GM18858 (cell line): ENCODE data around the gene CFAP92.

Experiments
- ATAC-seq: cut with Tn5 transposase; IDR thresholded peaks from one replicate; pipeline ENCODE4 v1.9.1; 2021; ENCODE audit not compliant: unreplicated experiment

The CFAP92 gene, protein sequence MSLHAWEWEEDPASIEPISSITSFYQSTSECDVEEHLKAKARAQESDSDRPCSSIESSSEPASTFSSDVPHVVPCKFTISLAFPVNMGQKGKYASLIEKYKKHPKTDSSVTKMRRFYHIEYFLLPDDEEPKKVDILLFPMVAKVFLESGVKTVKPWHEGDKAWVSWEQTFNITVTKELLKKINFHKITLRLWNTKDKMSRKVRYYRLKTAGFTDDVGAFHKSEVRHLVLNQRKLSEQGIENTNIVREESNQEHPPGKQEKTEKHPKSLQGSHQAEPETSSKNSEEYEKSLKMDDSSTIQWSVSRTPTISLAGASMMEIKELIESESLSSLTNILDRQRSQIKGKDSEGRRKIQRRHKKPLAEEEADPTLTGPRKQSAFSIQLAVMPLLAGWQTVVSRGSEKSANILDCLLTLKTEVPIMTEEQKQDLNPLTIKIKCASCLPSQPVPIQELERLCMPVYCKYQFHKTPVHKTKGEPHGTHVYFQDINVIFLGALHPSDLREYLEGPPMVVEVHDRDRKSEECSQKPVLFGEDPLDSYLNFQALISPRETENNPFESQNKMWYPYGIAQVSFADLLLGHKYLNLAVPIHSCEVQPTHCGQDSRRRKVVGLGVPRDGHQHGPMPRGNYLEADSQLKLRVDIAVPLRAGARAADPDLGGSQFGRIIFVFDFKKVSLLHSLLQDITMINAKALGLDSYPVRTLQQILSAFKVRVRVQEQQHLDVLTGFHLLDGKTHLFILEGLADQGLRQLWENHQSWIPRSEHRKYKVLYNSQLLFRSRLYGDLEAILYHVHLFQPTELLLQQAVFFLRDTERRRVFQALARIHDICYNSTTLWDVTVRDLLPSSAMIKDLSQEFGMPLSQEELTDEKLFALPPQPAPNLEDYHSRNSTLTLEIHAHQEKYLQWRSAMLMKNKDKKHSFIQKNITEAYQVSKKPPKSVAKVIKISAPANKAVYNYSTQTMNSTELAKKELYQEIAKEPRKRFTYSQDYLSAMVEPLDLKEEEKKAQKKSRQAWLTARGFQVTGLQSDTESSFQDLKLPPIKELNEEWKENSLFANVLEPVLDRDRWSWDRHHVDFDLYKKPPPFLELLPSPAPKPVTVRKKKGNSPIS

DNA sequence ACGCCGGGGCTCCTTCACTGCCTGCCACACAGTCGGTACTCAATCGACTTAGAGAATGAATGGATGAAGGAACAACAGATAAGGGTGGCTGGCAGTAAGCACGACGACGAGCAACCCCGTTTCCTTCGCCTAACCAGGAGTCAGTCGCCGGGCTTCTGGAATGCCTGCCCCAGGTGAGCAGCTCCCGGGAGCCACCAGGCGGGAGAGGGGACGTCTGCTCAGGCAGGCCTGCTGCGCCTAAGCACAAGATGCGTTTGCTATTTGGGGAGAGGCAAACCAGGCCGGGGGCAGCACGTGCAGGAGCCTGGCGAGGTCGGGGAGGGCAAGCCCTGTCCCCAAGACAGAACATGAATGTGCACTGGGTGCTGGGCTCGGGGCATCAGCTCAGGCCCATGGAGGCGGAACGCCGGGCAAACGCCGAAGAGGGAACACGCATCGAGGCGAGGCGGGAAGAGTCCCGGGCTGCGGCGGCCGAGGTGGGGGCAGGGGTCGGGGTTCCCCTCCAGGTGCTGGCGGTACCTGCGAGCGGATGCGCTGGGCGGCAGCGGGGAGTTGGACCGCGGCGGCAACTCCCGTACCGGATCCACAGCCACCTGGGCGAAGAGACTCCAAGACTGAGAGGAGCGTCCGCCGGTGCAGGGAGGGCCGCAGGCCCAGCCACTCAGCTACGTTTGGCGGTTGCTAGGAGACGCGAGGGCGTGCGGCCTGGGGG, at the start of gene CFAP92:
Gene CFAP92, minus strand, starts transcription at position 616 of the 712 bp plus-strand sequence. CDS start 772 bp downstream, outside the sequence.
- peak; percentile 51 for ATAC-seq

DNA sequence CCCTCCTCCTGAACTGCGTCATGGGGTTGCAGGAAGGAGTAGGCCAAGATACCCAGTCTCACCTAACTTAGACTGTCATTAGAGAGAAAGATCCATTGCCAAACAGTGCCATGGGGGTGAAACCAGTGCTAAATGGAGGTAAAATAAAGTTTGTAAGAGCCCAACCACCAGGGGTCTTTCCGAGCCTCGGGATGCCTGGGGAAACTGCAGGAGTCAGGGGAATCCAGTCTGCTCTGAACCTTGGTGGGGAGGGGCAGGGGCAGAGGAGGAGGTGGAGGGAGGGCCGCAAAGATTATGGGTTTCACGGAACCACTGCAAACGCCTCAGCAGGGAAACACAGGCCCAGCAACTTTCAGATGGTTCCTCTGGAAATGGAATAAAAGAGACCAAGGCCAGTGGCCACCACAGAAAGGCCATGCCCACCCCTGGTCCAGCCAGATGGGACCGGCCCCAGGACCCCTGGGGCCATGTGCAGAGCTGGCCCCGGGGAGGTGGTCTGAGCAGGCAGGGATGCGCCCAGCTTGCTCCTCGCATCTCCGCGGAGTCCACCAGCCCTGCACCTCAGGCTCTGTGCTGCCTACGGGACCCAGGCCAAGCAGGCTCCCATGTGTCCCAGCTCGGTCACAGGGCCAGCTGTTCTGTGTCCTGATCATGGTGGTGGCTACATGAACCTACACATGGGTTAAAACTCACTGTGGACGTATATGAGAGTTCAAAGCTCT, 46.9 kb upstream of the CFAP92 start:
- ATAC-seq, result no peak

DNA sequence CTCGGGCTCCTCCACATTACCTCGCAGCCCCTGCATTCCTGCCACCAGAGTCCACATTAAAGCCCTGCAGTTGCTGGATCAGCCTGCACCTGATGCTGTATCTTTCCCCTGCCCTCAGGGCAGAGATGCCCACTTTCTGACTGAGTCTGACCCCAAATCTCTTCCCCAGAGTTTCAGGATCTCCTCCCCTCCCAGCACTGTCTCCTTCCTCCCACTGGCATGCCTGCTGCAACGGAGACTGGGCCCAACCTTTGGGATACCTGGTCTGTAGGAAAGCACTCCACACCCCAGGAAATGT, 46.1 kb upstream of the CFAP92 start:
- no peak for ATAC-seq

DNA sequence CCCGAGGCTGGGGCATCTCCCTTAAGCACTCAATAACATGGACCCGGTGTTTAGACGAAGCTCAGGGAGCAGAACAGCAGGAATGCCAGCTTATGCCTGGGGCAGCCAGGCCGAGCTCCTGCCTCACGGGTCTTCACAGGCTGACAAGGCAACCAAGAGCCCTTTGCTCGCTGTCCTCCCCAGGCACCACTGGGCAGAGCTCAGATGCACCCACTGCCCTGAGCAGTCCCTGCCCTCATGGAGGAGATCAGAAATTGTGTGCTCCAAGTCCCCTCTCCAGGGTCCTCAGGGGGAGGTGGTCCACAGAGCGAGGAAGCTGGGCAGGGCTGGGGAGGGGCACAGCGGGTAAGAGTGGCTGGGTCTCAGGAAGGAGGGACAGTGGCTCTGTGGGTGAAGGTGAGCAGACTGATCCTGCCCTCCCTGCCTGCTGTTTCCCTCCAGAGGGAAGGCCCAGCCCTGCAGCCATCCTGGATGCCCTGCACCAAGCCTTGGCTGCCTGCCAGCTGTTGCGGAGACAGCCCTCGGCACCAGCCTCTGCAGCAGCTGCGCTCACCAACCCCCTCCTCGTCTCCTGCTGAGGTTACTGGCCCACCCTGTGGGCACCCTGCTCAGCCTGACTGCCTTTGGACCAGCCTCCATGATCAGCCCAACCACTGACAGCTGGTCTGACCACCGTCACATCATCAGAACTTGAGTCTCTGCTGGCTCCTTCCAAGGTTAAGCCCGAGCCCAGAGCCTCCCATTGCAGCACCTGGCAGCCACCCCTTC, 45.6 kb upstream of the CFAP92 start:
- no peak for ATAC-seq

- ATAC-seq, result no peak
Measured at GRCh38 chr3:129038121-129038855, 44.4 kb upstream of the CFAP92 start.

GRCh38 chr3:129037093-129037419, 43.2 kb upstream of the CFAP92 start:
- no peak for ATAC-seq

DNA sequence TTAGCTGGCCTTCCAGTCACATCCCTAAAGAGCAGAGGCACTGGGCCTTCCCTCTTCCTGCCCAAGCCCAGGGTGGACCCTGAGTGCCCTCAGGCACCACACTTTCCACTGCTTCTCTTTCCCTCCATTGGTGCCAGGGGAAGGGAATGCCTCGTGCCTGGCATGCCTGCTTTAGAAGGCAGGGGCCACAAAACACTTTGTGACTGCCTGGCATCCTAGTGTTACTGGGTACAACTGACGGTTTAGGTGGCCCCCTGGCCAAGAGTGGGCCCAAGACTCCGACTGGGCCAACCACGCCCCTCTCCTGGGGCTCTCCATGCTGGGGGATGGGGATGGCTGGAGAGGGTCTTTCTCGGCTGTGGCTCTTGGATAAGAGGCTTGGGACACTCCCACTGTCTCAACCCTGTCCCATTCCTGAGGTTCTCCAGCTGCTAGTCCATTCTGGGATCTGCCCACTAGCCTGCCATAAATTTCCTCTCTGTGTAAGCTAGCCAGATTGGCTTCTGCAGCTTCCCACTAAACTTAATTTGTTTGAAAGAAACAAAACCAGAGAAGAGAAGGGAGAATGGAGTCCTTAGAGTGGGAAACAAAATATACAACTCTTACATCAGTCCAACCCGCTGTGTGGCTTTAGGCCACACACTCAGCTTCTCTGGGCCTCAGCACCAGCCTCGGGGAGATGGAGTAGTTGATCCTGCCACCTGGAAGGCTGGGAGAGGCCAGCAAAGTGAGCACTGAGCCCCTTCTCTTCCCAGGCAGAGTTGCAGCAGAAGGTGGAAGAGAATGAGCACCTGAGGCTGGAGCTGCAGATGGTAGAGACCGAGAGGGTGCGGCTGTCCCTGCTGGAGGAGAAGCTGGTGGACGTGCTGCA, 42.6 kb upstream of the CFAP92 start:
- no peak for ATAC-seq

GRCh38 chr3:129035360-129036221, 41.7 kb upstream of the CFAP92 start:
- no peak for ATAC-seq

GRCh38 chr3:129034642-129035041, 40.8 kb upstream of the CFAP92 start:
- no peak for ATAC-seq

- ATAC-seq, result no peak
Measured at GRCh38 chr3:129033633-129034321, 39.9 kb upstream of the CFAP92 start.

- no peak for ATAC-seq
Measured at GRCh38 chr3:129033151-129033550, 39.3 kb upstream of the CFAP92 start.

GRCh38 chr3:129032716-129033115, 38.8 kb upstream of the CFAP92 start:
- ATAC-seq, result no peak

DNA sequence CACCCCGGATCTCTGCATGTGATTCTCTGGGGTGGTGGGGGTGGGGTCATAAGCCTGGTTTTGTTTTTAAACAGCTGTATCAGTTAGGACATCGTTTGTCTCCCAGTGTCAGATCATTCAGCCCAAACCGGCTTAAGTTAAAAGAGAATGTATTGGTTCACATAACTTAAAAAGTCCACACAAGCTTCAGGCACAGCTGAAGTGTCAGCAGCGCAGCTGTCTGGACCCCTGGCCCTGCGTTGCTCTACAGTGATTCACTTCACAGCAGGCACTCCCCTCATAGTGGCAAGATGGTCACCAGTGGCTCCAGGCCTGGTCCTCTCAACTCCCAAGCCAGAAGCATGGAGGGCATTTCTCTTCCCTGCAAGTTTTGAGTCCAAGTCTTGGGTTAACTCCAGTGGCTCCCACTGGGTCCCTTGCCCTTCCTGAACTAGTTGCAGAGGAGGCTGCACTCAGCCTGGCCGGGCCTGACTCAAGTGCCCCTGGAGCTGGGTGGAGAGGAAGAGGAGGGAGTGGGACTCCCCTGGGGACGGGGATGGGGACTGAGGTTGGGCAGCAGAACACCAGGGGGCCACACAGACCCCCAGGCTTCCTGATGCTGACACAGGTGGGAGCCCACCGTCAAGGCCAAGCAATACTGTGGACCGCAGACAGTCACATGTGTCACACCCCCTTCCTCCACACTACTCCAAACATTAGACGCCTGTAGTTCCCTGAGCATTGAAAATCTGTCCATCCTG, 37.8 kb upstream of the CFAP92 start:
- no peak for ATAC-seq

DNA sequence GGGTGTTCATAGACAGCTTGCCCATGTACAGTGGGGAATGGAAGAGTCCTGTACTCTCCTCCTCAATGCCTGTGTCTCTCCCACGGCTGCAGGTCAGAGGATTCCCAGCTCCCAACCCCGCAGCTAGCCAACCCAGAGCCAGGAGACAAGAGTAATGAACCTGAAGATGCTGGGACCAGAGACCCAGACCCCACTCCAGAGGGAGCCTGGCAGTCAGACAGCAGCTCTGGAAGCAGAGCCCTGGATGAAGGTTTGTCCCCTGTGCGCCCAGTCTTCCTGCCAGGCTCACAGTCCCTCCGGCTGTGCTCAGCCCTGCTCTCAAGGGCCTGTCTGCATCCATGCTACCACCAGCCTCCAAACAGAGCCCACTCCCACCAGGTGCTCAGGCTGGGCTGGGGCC, 36.7 kb upstream of the CFAP92 start:
- ATAC-seq, result no peak

GRCh38 chr3:129028866-129029265, 35.0 kb upstream of the CFAP92 start:
- ATAC-seq, result no peak

DNA sequence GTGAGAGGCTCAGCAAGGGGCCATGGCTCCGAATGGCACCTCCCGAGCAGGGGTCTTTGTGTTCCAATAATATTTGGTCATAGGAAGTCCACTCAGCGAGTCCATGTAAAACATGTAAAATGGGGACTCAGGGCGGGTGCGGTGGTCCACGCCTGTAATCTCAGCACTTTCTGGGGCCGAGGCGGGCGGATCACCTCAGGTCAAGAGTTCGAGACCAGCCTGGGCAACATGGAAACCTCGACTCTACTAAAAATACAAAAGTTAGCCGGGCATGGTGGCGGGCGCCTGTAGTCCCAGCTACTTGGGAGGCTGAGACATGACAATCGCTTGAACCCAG, 33.6 kb upstream of the CFAP92 start:
- no peak for ATAC-seq
